PC-3 (cell line): ENCODE data around the gene XPR1. TPM values are rescaled to one million over a fixed set of nuclear protein-coding genes. Genes with fewer than 3 reads are reported as not detected.

Experiments used
- ATAC-seq: fragments of 200-7000 bp; cut with Tn5 transposase; 2 replicates; pipeline ENCODE4 v1.9.1; 2020; ENCODE audit warnings: mild to moderate bottlenecking, moderate library complexity
- BruUV-seq: library from RNA; stranded (reverse); fragments of 400-500 nt; replicated peaks from 2 replicates; lab custom pipeline; 2021; lab: Mats Ljungman, UMichigan
- CTCF ChIA-PET: fragments of 300-600 bp; sonication (Branson Sonifier 250); formaldehyde crosslinking; loops from one replicate; lab custom pipeline; 2022; ENCODE audit warnings: antibody characterized with exemption; lab: Charles Lee
- POLR2A ChIA-PET: fragments of 300-600 bp; sonication (Branson Sonifier 250); formaldehyde crosslinking; loops from one replicate; lab custom pipeline; 2022; ENCODE audit warnings: antibody characterized with exemption; ENCODE audit not compliant: unreplicated experiment; lab: Charles Lee
- DNase-seq: peaks from one replicate; pipeline ENCODE4 v3.0.0-alpha.2; 2015
- H2AFZ ChIP-seq: fragments of 300-600 bp; sonication (generic); 2 replicates; pipeline ENCODE4 v1.6.0; 2016; ENCODE audit warnings: antibody characterized with exemption, low read length
- H3F3A ChIP-seq: fragments of 300-600 bp; sonication (generic); one replicate; pipeline ENCODE4 v1.6.0; 2017; ENCODE audit warnings: antibody characterized with exemption, low read length, control low read depth, mild to moderate bottlenecking; ENCODE audit not compliant: unreplicated experiment
- H3K27ac ChIP-seq: fragments of 300-600 bp; sonication (generic); 2 replicates; pipeline ENCODE4 v1.5.1; 2016; ENCODE audit warnings: mild to moderate bottlenecking, low read length
- H3K27me3 ChIP-seq: fragments of 300-600 bp; sonication (generic); 2 replicates; pipeline ENCODE4 v1.6.1; 2016; ENCODE audit warnings: low read length, mixed read lengths
- H3K36me3 ChIP-seq: fragments of 300-600 bp; sonication (generic); 2 replicates; pipeline ENCODE4 v1.6.1; 2016; ENCODE audit warnings: low read depth, mixed run types, low read length, mixed read lengths
- H3K4me1 ChIP-seq: fragments of 300-600 bp; sonication (generic); 2 replicates; pipeline ENCODE4 v1.5.1; 2016; ENCODE audit warnings: low read length; ENCODE audit not compliant: insufficient read depth
- H3K4me2 ChIP-seq: fragments of 300-600 bp; sonication (generic); 2 replicates; pipeline ENCODE4 v1.6.0; 2016; ENCODE audit warnings: low read length
- H3K4me3 ChIP-seq: fragments of 300-600 bp; sonication (generic); 2 replicates; pipeline ENCODE4 v1.5.1; 2016; ENCODE audit warnings: mild to moderate bottlenecking, low read length, mixed read lengths
- H3K79me2 ChIP-seq: fragments of 300-600 bp; sonication (generic); 2 replicates; pipeline ENCODE4 v1.6.1; 2017; ENCODE audit warnings: low read length, mixed read lengths
- H3K9ac ChIP-seq: fragments of 300-600 bp; sonication (generic); 2 replicates; pipeline ENCODE4 v1.6.0; 2016; ENCODE audit warnings: mild to moderate bottlenecking, low read length
- H3K9me2 ChIP-seq: fragments of 300-600 bp; sonication (generic); replicated peaks from 2 replicates; pipeline ENCODE4 v1.6.1; 2016; ENCODE audit warnings: mixed run types, low read length, mixed read lengths
- H3K9me3 ChIP-seq: fragments of 300-600 bp; sonication (generic); 2 replicates; pipeline ENCODE4 v1.6.1; 2016; ENCODE audit warnings: low read length, mixed read lengths
- H4K20me1 ChIP-seq: fragments of 300-600 bp; sonication (generic); 2 replicates; pipeline ENCODE4 v1.6.1; 2016; ENCODE audit warnings: low read length, mixed read lengths
- CTCF ChIP-seq: fragments of 300-600 bp; sonication (generic); conservative IDR thresholded peaks from 2 replicates; pipeline ENCODE4 v1.5.1; 2017; ENCODE audit warnings: antibody characterized with exemption, low read depth, mild to moderate bottlenecking, low read length
- EZH2 ChIP-seq: fragments of 300-600 bp; sonication (generic); IDR thresholded peaks from one replicate; pipeline ENCODE4 v1.6.1; 2017; ENCODE audit warnings: antibody characterized with exemption, mild to moderate bottlenecking, low read length; ENCODE audit not compliant: unreplicated experiment
- EZH2phosphoT487 ChIP-seq: fragments of 300-600 bp; sonication (generic); IDR thresholded peaks from 2 replicates; pipeline ENCODE4 v1.6.1; 2018; ENCODE audit warnings: mild to moderate bottlenecking, antibody characterized with exemption, low read length, borderline replicate concordance
- intact Hi-C: fragments of 100-400 bp; cut with micrococcal nuclease; formaldehyde crosslinking; loops from 2 replicates; pipeline ENCODE4 v1.9.0; 2023
- total RNA-seq: library from RNA; depleted of rRNA; stranded (reverse); fragments of >200 nt; gene quantifications from 2 replicates; pipeline ENCODE4 v1.2.3, GENCODE V29; 2014

Gene XPR1
- total RNA-seq, 1 experiment from 2014 or later: 8.2 TPM

- Histone ChIP-seq H3K79me2 (no peaks in the 10 kb centered on the region), H3K4me1 (no peaks in the 10 kb centered on the region), H3K9me2 (no peaks in the 10 kb centered on the region), H2AFZ (no peak overlapping the region), H3K36me3 (no peaks in the 10 kb centered on the region), H3K9ac (no peak overlapping the region), H3F3A (no peaks in the 10 kb centered on the region), H3K9me3 (no peaks in the 10 kb centered on the region), H3K27ac (no peak overlapping the region), H3K27me3 (no peaks in the 10 kb centered on the region), H4K20me1 (no peaks in the 10 kb centered on the region), H3K4me3 (no peak overlapping the region), H3K4me2 (no peak overlapping the region)
- DNase-seq: no peak
- intact Hi-C loops: no loop called here
- no TSS peak for BruUV-seq
- ChIA-PET CTCF (no interaction called here), POLR2A (no interaction called here)
- TF ChIP-seq EZH2phosphoT487: no peak
- TF ChIP-seq CTCF: no peak
- TF ChIP-seq EZH2: no peak
- no peak for ATAC-seq
Observed at GRCh38 chr1:180597520-180597919, 34.3 kb upstream of the XPR1 start.

- DNase-seq (no peak), ATAC-seq (no peak)
- H3K4me1 ChIP-seq: no peaks in the 10 kb centered on the region
- no peaks in the 10 kb centered on the region for H3K9me3 ChIP-seq
- intact Hi-C loops: no loop called here
- H3K9ac ChIP-seq: no peak overlapping the region
- H4K20me1 ChIP-seq: no peaks in the 10 kb centered on the region
- H3K4me2 ChIP-seq: no peak overlapping the region
- no TSS peak for BruUV-seq
- no peaks in the 10 kb centered on the region for H3K27me3 ChIP-seq
- no peak overlapping the region for H3K4me3 ChIP-seq
- TF ChIP-seq EZH2phosphoT487: no peak
- TF ChIP-seq EZH2: no peak
- no peak for TF ChIP-seq CTCF
- CTCF ChIA-PET: no interaction called here
- no peaks in the 10 kb centered on the region for H3K36me3 ChIP-seq
- H2AFZ ChIP-seq: no peak overlapping the region
- H3F3A ChIP-seq: no peaks in the 10 kb centered on the region
- H3K79me2 ChIP-seq: no peaks in the 10 kb centered on the region
- no peaks in the 10 kb centered on the region for H3K9me2 ChIP-seq
- POLR2A ChIA-PET: no interaction called here
- no peak overlapping the region for H3K27ac ChIP-seq
Observed at GRCh38 chr1:180598333-180598974, 33.4 kb upstream of the XPR1 start.

GRCh38 chr1:180600343-180600742 is 31.5 kb upstream of the XPR1 start:
- ATAC-seq (no peak), DNase-seq (no peak)
- no peak overlapping the region for H3K4me3 ChIP-seq
- no peak overlapping the region for H2AFZ ChIP-seq
- no peak overlapping the region for H3K4me2 ChIP-seq
- no peaks in the 10 kb centered on the region for H3K9me2 ChIP-seq
- no peaks in the 10 kb centered on the region for H3K79me2 ChIP-seq
- no peaks in the 10 kb centered on the region for H3K27me3 ChIP-seq
- ChIA-PET CTCF (no interaction called here), POLR2A (no interaction called here)
- H3K27ac ChIP-seq: no peak overlapping the region
- TF ChIP-seq EZH2phosphoT487: no peak
- intact Hi-C loops: no loop called here
- H3K4me1 ChIP-seq: no peaks in the 10 kb centered on the region
- H4K20me1 ChIP-seq: no peaks in the 10 kb centered on the region
- no TSS peak for BruUV-seq
- no peaks in the 10 kb centered on the region for H3F3A ChIP-seq
- no peaks in the 10 kb centered on the region for H3K9me3 ChIP-seq
- H3K36me3 ChIP-seq: no peaks in the 10 kb centered on the region
- H3K9ac ChIP-seq: no peak overlapping the region
